GM18870 (cell line): ENCODE results near the gene TSPY1.
"Not testable (repeated sequence)": the region's sequence is repeated elsewhere in the genome, so short reads cannot be mapped to it uniquely, and the experiment has no call there.

ENCODE experiments used
- ATAC-seq: cut with Tn5 transposase; IDR thresholded peaks from one replicate; pipeline ENCODE4 v1.9.1; 2021; ENCODE audit warnings: moderate library complexity; ENCODE audit not compliant: unreplicated experiment

Gene TSPY1

DNA sequence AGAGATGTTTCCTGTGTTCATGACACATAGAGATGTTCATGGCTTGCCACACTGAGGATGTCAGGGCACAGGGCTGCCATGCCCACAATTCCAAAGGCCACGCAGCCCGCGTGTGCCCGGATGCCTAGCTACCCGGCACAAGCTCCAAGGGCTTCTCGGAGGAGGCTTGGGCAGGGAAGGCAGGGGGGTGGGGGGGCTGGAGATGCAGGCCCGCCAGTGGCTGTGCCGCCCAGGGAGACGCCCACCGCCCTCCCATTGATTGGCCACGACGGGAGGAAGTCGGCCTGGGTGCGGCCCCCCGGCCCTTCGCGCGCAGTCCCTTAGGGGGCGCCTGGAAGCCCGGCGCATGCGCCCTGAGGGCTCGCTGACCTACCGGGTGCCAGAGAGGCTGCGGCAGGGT, at the start of gene TSPY1:
TSPY1 (plus strand) TSS at position 301 of the 400 bp plus-strand sequence; CDS start at position 347, 46 bp downstream.
- ATAC-seq: not testable (repeated sequence)

DNA sequence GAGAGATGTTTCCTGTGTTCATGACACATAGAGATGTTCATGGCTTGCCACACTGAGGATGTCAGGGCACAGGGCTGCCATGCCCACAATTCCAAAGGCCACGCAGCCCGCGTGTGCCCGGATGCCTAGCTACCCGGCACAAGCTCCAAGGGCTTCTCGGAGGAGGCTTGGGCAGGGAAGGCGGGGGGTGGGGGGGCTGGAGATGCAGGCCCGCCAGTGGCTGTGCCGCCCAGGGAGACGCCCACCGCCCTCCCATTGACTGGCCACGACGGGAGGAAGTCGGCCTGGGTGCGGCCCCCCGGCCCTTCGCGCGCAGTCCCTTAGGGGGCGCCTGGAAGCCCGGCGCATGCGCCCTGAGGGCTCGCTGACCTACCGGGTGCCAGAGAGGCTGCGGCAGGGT, 20.2 kb downstream of the TSPY1 start, which contains the start of gene TSPY9:
TSPY9 (plus strand) TSS at position 301 of the 400 bp plus-strand sequence; CDS start at position 347, 46 bp downstream.
- not testable (repeated sequence) for ATAC-seq

DNA sequence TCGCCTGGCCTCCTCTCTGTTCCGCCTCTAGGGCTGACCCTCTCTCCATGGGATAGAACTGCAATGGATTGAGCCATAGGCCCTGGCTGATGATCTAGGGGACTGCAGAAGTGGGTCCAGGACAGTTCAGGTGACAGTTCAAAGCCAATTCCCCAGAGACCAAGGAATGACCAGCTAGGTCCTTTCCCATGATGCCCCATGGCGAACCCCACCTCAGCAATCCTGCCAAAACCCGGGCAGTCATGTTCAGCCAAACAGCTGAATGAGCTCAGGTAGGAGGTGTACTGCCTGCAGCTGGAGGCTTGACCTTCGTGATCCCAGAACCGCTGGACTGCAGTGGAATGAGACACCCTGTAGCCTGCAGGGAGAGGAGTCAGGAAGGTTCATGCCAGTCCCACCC, 37.6 kb downstream of the TSPY1 start:
- not testable (repeated sequence) for ATAC-seq

- not testable (repeated sequence) for ATAC-seq
These were observed 49.5 kb downstream of the TSPY1 start for GRCh38 chrY:9516287-9516686.
